Small intestine (tissue), 7 donors: ENCODE measurements around the gene CELA2B. TPM values are rescaled to one million over a fixed set of nuclear protein-coding genes. Genes with fewer than 3 reads are reported as not detected.
"Not testable (repeated sequence)": the region's sequence is repeated elsewhere in the genome, so short reads cannot be mapped to it uniquely, and the experiment has no call there.

Experiments used
- DNase-seq, 2 donors: peaks; one replicate each; pipeline versions ENCODE4 v3.0.0 to v3.0.0-alpha.2; 2013
- FAIRE-seq: peaks from 2 replicates; lab custom pipeline; 2012; peaks lifted over from hg19 to GRCh38; lab: Jason Lieb, UNC
- H3K27ac ChIP-seq, 3 donors: one replicate each; pipeline ENCODE4 v1.5.1; 2013; ENCODE audit warnings: low read length in 2 of 3, mild to moderate bottlenecking in 2 of 3, control low read depth in 1 of 3, inconsistent platforms in 1 of 3, low read depth in 1 of 3, moderate library complexity in 1 of 3
- H3K27me3 ChIP-seq, 3 donors: one replicate each; pipeline ENCODE4 v1.6.1; 2013; ENCODE audit warnings: low read length in 3 of 3, inconsistent platforms in 1 of 3; ENCODE audit not compliant: control insufficient read depth in 3 of 3, insufficient read depth in 3 of 3
- H3K36me3 ChIP-seq, 3 donors: one replicate each; pipeline ENCODE4 v1.6.1; 2013; ENCODE audit warnings: low read length in 3 of 3, inconsistent platforms in 1 of 3, low read depth in 1 of 3, mild to moderate bottlenecking in 1 of 3, moderate library complexity in 1 of 3; ENCODE audit not compliant: control insufficient read depth in 3 of 3, insufficient read depth in 2 of 3
- H3K4me1 ChIP-seq, 3 donors: one replicate each; pipeline ENCODE4 v1.6.1; 2013; ENCODE audit warnings: low read length in 2 of 3, inconsistent platforms in 1 of 3, low read depth in 1 of 3, mild to moderate bottlenecking in 1 of 3, moderate library complexity in 1 of 3; ENCODE audit not compliant: control insufficient read depth in 3 of 3, insufficient read depth in 2 of 3
- H3K4me3 ChIP-seq, 3 donors: one replicate each; pipeline ENCODE4 v1.5.1; 2013; ENCODE audit warnings: low read length in 3 of 3, control low read depth in 1 of 3, inconsistent platforms in 1 of 3, low read depth in 1 of 3, mild to moderate bottlenecking in 1 of 3, moderate library complexity in 1 of 3
- H3K9me3 ChIP-seq, 2 donors: one replicate each; pipeline ENCODE4 v1.6.1; 2013; ENCODE audit warnings: low read depth in 1 of 2, low read length in 1 of 2; ENCODE audit not compliant: control insufficient read depth in 2 of 2, insufficient read depth in 1 of 2
- WGBS, 3 donors: extraction: QIAGEN DNeasy Blood & Tissue Kit; methylation state at CpG; one replicate each; pipeline ENCODE4 v1.1.7; 2013; 5-methylcytosine and 5-hydroxymethylcytosine counted together
- polyA plus RNA-seq, 4 donors: library from polyadenylated mRNA; stranded (reverse) in 3 of 4; unstranded in 1 of 4; fragments of 200-250 nt in 3 of 4; fragments of 120-200 nt in 1 of 4; gene quantifications; one replicate each; pipeline versions ENCODE4 v1.2.1 to v1.2.3, GENCODE V29; 2013
- donor health status: healthy with polysubstance abuse.
- donor health status: control.
- donor health status: control.
- donor health status: Bipolar disorder and iron deficiency.
- donor health status: healthy.

CELA2B gene
- polyA plus RNA-seq, 4 donors, result not detected

DNA sequence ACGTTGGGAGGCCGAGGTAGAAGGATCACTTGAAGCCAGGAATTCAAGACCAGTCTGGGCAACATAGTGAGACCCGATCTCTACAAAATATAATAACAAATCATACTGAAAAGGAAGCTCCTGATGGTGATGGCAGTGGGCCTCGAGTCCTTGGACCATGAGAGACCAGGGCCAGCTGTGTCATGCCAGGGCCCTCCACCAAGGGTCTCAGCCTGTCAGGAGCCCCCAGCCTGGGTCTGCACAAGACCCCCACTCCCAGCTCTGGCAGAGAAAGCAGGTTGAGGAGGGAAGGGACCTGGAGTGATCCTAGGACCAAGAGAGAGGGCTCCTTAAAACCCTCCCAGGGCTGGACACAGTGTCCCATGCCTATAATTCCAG lies 44.3 kb upstream of the CELA2B start:
- Histone ChIP-seq H3K4me1 (peaks cover 0 to 37% (median 2%) of the 10 kb centered on the region in 3 donors), H3K4me3 (no peak overlapping the region), H3K27me3 (no peaks in the 10 kb centered on the region), H3K9me3 (no peaks in the 10 kb centered on the region), H3K36me3 (peaks cover 0 to 55% (median 4%) of the 10 kb centered on the region in 3 donors), H3K27ac (peak overlapping the region in 1 of 3 donors; percentile 72)
- 65 to 76% (median 74%) methylated on average over 4 of the region's 4 CpGs for WGBS, 3 donors
- FAIRE-seq (no peak), DNase-seq (no peak)

DNA sequence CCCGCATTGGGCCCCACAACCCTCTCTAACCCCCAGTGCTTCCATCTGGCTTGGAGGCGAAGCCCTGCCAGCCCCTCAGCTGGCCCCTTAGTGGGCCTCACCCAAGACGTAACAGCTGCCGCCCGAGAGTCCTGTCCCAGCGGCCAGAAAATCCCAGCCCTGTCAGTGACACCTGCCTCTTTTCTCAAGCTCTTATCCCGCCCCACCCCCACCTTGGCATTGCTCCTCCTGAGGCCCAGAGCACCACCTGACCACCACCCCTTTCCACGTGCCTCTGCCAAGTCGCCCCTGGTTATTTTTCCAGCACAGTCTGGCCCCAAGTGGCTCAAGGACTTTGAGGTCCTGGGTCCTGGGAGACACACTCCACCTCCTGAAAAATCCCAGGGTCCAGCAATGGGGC lies 43.6 kb upstream of the CELA2B start:
- WGBS, 3 donors, result 16 to 45% (median 30%) methylated on average over 9 of the region's 9 CpGs
- peak overlapping the region in 1 of 3 donors; percentile 72 for H3K27ac ChIP-seq
- H3K27me3 ChIP-seq, result no peaks in the 10 kb centered on the region
- no peak for FAIRE-seq
- H3K4me1 ChIP-seq, result peaks cover 0 to 29% (median 2%) of the 10 kb centered on the region in 3 donors
- H3K36me3 ChIP-seq, result peaks cover 0 to 47% (median 4%) of the 10 kb centered on the region in 3 donors
- H3K4me3 ChIP-seq, result no peak overlapping the region
- DNase-seq, result peak in 1 of 2 donors; percentile 79
- no peaks in the 10 kb centered on the region for H3K9me3 ChIP-seq

DNA sequence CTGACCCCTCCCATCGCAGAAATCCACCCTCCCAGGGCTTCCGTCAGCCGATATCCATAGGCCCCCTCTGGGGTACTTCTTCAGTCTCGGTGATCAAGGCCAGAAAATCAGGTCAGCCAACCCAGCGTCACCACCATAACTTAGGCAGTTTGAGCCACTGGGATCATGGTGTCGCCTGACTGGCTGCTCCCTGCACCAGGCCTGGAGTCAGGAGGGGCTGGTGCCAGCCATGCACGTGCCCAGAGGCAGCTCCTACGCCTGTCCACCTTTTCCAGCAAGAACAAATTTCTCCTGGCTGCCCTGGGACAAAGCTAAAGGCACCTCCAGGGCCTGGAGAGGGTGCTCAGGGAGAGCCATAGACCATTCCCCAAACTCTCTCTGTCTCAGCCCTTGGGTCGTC lies 42.4 kb upstream of the CELA2B start:
- Histone ChIP-seq H3K36me3 (peaks cover 0 to 37% (median 2%) of the 10 kb centered on the region in 3 donors), H3K9me3 (no peaks in the 10 kb centered on the region), H3K27me3 (no peaks in the 10 kb centered on the region), H3K4me3 (no peak overlapping the region), H3K4me1 (peaks cover 0 to 22% (median 2%) of the 10 kb centered on the region in 3 donors), H3K27ac (no peak overlapping the region)
- no peak for FAIRE-seq
- WGBS, 3 donors, result 84 to 86% (median 85%) methylated on average over 9 of the region's 9 CpGs
- no peak for DNase-seq

DNA sequence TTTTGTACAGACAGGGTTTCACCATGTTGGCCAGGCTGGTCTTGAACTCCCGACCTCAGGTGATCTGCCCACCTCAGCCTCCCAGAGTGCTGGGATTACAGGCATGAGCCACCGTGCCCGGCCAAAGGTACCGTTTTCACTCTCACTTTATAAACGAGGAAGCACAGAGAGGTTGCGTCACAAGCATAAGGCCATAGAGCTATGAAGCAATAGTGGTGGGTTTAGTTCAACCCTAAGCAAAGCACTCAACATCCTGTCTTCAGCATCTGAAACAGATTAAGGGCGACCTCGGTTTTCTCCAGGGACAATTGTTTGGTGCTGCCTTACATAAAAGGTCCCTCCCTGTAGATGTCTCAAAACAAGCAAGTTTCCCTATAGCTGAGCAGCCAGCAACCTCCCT lies 41.2 kb upstream of the CELA2B start:
- peak in 1 of 2 donors; percentile 65 for DNase-seq
- Histone ChIP-seq H3K4me1 (peaks cover 0 to 22% (median 2%) of the 10 kb centered on the region in 3 donors), H3K36me3 (peaks cover 0 to 24% (median 0%) of the 10 kb centered on the region in 3 donors)
- not testable (repeated sequence) for H3K27ac ChIP-seq, H3K4me3 ChIP-seq, H3K9me3 ChIP-seq, FAIRE-seq, H3K27me3 ChIP-seq
- 25 to 55% (median 36%) methylated on average over 8 of the region's 8 CpGs for WGBS, 3 donors

DNA sequence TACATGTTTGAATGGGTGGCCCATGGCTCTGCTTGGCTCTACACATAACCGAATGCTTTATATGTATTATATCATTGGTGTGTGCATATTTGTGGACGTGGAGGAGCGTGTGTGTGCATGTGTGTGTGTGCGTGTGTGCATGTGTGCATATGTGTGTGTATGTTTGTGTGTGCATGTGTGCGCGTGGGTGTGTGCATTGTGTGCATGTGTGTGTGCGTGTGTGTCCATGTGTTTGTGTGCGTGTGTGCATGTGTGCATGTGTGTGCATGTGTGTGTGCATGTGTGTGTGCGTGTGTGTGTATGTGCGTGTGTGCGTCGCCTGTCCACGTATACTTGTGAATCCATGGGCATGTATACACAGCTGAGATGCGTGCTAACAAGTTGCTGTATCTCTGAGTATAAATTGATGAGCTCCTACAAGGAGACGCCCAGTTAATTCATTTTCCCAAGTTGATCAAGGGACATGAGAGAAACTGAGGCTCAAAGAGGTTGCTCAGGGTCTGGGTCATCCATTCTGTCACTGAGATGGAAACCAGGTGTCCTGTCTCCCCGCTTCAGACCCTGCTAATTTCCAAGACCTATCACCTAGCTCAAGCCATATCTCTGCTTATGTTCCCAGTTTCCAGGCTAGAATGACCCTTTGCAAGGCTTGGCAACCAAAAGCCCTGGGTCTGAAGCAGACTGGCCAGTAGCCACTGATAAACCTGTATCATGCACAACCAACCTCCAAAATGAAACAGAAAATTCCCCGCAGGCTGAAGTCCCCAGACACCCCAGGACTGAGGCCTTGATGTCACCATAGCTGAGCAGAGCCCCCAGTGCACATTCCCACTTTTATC lies 40.4 kb upstream of the CELA2B start:
- Histone ChIP-seq H3K36me3 (peaks cover 0 to 17% (median 0%) of the 10 kb centered on the region in 3 donors), H3K4me1 (peaks cover 0 to 22% (median 2%) of the 10 kb centered on the region in 3 donors), H3K4me3 (no peak overlapping the region), H3K27ac (no peak overlapping the region), H3K9me3 (no peaks in the 10 kb centered on the region), H3K27me3 (no peaks in the 10 kb centered on the region)
- DNase-seq (no peak), FAIRE-seq (no peak)
- WGBS, 3 donors, result 94 to 95% (median 94%) methylated on average over 17 of the region's 17 CpGs

DNA sequence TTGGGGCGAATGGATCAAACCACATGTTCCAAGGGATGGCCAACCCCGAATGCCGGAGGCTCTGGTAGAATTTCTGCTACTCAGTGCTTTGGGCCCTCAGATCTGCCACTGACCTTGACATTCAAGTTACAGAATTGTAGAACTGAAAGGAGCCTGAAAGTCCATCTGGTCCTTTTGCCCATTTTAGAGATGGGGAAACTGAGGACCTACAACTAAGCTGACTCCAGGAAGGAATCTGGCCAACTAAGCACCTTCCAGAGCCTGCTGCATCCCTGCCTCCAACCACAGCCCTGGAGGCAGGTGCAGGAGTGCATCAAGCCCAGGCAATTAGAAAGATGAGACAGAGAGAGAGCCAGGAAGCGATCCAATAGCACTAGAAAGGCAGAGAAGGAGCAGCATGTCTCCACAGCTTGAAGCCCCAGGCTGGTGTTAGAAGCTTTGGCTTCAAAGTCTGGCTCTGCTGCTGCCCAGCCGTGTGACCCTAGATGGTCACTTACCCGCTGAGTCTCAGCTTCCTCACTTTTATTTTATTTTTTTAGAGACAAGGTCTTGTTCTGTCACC lies 38.9 kb upstream of the CELA2B start:
- DNase-seq (no peak), FAIRE-seq (no peak)
- no peak overlapping the region for H3K4me3 ChIP-seq
- peaks cover 0 to 3% (median 0%) of the 10 kb centered on the region in 3 donors for H3K36me3 ChIP-seq
- no peaks in the 10 kb centered on the region for H3K9me3 ChIP-seq
- no peaks in the 10 kb centered on the region for H3K27me3 ChIP-seq
- H3K4me1 ChIP-seq, result peaks cover 0 to 15% (median 2%) of the 10 kb centered on the region in 3 donors
- no peak overlapping the region for H3K27ac ChIP-seq
- WGBS, 3 donors, result 92 to 100% (median 93%) methylated on average over 6 of the region's 6 CpGs

DNA sequence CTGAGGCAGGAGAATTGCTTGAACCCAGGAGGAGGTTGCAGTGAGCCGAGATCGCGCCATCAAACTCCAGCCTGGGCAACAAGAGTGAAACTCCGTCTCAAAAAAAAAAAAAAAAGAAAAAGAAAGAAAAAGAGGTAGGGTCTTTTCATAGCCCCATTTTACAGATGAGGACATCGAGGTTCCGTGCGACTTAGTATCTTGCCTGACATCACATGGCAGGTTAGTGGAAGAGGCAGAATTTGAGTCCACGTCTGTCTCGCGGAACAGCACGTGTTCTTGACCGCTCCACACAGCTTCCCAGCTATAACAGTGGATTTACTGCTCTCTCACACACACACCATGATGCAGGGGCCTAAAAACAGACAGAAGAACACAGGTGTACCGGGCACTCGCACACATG lies 36.6 kb upstream of the CELA2B start:
- FAIRE-seq (no peak), DNase-seq (no peak)
- WGBS, 3 donors, result 85 to 98% (median 96%) methylated on average over 14 of the region's 14 CpGs
- H3K9me3 ChIP-seq, result no peaks in the 10 kb centered on the region
- no peaks in the 10 kb centered on the region for H3K36me3 ChIP-seq
- H3K27me3 ChIP-seq, result no peaks in the 10 kb centered on the region
- H3K4me1 ChIP-seq, result no peaks in the 10 kb centered on the region
- H3K27ac ChIP-seq, result no peak overlapping the region
- no peak overlapping the region for H3K4me3 ChIP-seq

DNA sequence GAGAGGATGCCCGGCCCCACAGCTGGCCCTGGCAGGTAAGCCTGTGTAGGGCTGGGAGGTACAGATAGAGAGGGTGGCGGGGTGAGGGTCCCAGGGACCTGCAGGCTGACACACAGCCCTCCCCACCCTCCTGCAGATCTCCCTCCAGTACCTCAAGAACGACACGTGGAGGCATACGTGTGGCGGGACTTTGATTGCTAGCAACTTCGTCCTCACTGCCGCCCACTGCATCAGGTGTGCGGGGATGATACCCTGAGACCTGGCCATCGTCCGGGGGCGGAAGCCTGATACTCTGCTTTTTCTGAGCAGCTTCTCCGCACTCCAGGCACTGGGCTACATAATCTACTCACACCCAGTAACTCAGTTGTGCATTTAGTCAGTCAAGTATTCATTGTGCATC lies 35.5 kb upstream of the CELA2B start:
- Histone ChIP-seq H3K27ac (no peak overlapping the region), H3K4me3 (no peak overlapping the region), H3K9me3 (no peaks in the 10 kb centered on the region), H3K4me1 (no peaks in the 10 kb centered on the region), H3K27me3 (no peaks in the 10 kb centered on the region), H3K36me3 (no peaks in the 10 kb centered on the region)
- 83 to 95% (median 90%) methylated on average over 13 of the region's 13 CpGs for WGBS, 3 donors
- FAIRE-seq (no peak), DNase-seq (no peak)
